MM.1S (cell line): ENCODE results near the gene SLIT3.

ENCODE experiments used
- CTCF ChIP-seq: fragments of 300-600 bp; sonication (generic); IDR thresholded peaks from 2 replicates; pipeline ENCODE4 v1.5.1; 2016; ENCODE audit warnings: antibody characterized with exemption, low read length, mixed read lengths
- EZH2 ChIP-seq: fragments of 300-600 bp; sonication (generic); optimal IDR thresholded peaks from 2 replicates; pipeline ENCODE3; 2017; ENCODE audit warnings: low read depth, mild to moderate bottlenecking, antibody characterized with exemption, low read length, mixed read lengths

- no peak for TF ChIP-seq CTCF
- TF ChIP-seq EZH2, result no peak
Observed at GRCh38 chr5:168770996-168771395, 529.9 kb downstream of the SLIT3 start.
